Adrenal gland (tissue), 12 donors: ENCODE data around the gene SPTBN1. TPM values are rescaled to one million over a fixed set of nuclear protein-coding genes. Genes with fewer than 3 reads are reported as not detected.

Source experiments
- DNase-seq, 7 donors: peaks; one replicate each; pipeline ENCODE4 v3.0.0-alpha.2; 2019 to 2020
- H3K27ac ChIP-seq, 5 donors: fragments of 200-600 bp; sonication (generic) in 4 of 5; 1 replicate in 3 of 5; 2 replicates in 2 of 5; pipeline versions ENCODE4 v1.5.1 to v1.8.0; 2016 to 2020; ENCODE audit warnings: mild to moderate bottlenecking in 1 of 5
- H3K27me3 ChIP-seq: fragments of 200-600 bp; 2 replicates; pipeline ENCODE4 v1.8.0; 2021
- H3K36me3 ChIP-seq, 2 donors: fragments of 200-600 bp; replicated peaks in 1 of 2; 1 replicate in 1 of 2; 2 replicates in 1 of 2; pipeline versions ENCODE4 v1.5.1 to v1.8.0; 2018 to 2022
- H3K4me1 ChIP-seq, 2 donors: fragments of 200-600 bp; replicated peaks in 1 of 2; 1 replicate in 1 of 2; 2 replicates in 1 of 2; pipeline versions ENCODE4 v1.5.1 to v1.8.0; 2018 to 2021
- H3K4me3 ChIP-seq, 4 donors: fragments of 200-600 bp; sonication (generic) in 3 of 4; one replicate each; pipeline ENCODE4 v1.5.1; 2016 to 2018
- H3K9me3 ChIP-seq, 3 donors: fragments of 200-600 bp; sonication (generic) in 1 of 3; replicated peaks in 1 of 3; 1 replicate in 2 of 3; 2 replicates in 1 of 3; pipeline versions ENCODE4 v1.5.1 to v1.8.0; 2016 to 2021
- POLR2A ChIP-seq, 2 donors: fragments of 450-650 bp; IDR thresholded peaks; one replicate each; pipeline ENCODE4 v1.6.1; 2017; ENCODE audit warnings: antibody characterized with exemption in 2 of 2, mild to moderate bottlenecking in 2 of 2, moderate library complexity in 1 of 2
- WGBS, 4 donors: extraction: QIAGEN DNeasy Blood & Tissue Kit in 2 of 4; methylation state at CpG; one replicate each; pipeline versions ENCODE4 v1.1.5 to v1.1.7; 2013 to 2017; 5-methylcytosine and 5-hydroxymethylcytosine counted together
- intact Hi-C, 2 donors: fragments of 100-400 bp; cut with DNase I; formaldehyde crosslinking; loops; one replicate each; pipeline versions ENCODE4 v1.14.1 to v1.15.0; 2022 to 2023
- polyA plus RNA-seq, 3 donors: library from polyadenylated mRNA; stranded (reverse); fragments of 200-250 nt in 2 of 3; fragments of 350-450 nt in 1 of 3; fragmentation: Illumina TruSeq in 1 of 3; extraction: RNeasy Lipid Tissue Mini Kit (QIAGEN cat#74804) in 1 of 3; gene quantifications; one replicate each; pipeline ENCODE4 v1.2.3, GENCODE V29; 2013 to 2014
- total RNA-seq, 9 donors: library from RNA; depleted of rRNA in 4 of 9; stranded (reverse); fragments of >200 nt in 4 of 9; fragments of 120-200 nt in 1 of 9; fragmentation: NEBNext Ultra II Directional in 1 of 9; extraction: Animal tissue kit (Norgen Biotek cat#: 25700) in 1 of 9; gene quantifications; one replicate each; pipeline versions ENCODE4 v1.1.0 to v1.2.4, GENCODE V29; 2013 to 2023
- TF ChIP-seq, protein P1 (sequence below), 6 experiments: fragments of 450-650 bp in 4 of 6; fragments of 200-600 bp in 2 of 6; sonication (generic) in 1 of 6; IDR thresholded peaks; 1 replicate in 5 of 6; 2 replicates in 1 of 6; pipeline versions ENCODE4 v1.5.1 to v1.8.0; 2016 to 2021; ENCODE audit warnings: antibody characterized with exemption in 6 of 6, mild to moderate bottlenecking in 2 of 6, moderate library complexity in 1 of 6
- donor health status: healthy with polysubstance abuse.
- donor health status: Bipolar disorder and iron deficiency.
- donor health status: DM: yes; HTN: yes; CAD: no.
- donor health status: DM: no; HTN: no; CAD: no.
- donor health status: DM: no; HTN: no; CAD: no.
- donor health status: DM: yes; HTN: yes; CAD: no.

SPTBN1 gene
- total and polyA plus RNA-seq, 12 donors, result 72.9 to 653 (median 493) TPM

DNA sequence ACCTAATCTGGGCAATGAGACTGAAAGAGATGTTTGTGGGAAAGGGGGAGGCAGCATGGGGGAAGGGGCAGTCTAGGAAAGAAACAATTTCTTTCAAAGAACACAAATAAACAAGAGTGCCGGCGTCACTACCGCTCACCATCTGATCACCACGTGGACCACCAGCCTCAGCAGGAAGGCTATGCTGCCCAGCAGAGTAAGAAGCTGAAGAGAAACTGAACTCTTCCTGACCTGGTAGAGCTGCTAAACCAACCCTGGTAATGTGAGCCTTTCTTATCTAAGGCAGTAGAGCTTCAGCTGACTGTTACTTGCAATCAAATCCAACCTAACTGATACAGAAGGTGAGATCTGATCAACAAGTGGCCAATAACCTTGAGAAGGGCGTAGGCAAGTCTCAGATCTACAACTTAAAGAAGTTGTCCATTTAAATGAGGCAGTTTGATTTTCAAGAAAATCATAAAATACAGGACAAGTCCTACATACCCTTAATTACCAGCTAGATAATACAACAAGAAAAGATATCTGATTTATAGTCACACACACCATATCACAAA, 44.2 kb upstream of the SPTBN1 start:
- no peaks in the 10 kb centered on the region for H3K36me3 ChIP-seq
- intact Hi-C loops, result no loop called here
- no peak for DNase-seq
- no peaks in the 10 kb centered on the region for H3K9me3 ChIP-seq
- WGBS, 4 donors, result 91 to 95% (median 92%) methylated on average over 5 of the region's 5 CpGs
- H3K27me3 ChIP-seq, result no peaks in the 10 kb centered on the region
- no peaks in the 10 kb centered on the region for H3K4me1 ChIP-seq
- no peak overlapping the region for H3K27ac ChIP-seq
- TF ChIP-seq, protein P1, sequence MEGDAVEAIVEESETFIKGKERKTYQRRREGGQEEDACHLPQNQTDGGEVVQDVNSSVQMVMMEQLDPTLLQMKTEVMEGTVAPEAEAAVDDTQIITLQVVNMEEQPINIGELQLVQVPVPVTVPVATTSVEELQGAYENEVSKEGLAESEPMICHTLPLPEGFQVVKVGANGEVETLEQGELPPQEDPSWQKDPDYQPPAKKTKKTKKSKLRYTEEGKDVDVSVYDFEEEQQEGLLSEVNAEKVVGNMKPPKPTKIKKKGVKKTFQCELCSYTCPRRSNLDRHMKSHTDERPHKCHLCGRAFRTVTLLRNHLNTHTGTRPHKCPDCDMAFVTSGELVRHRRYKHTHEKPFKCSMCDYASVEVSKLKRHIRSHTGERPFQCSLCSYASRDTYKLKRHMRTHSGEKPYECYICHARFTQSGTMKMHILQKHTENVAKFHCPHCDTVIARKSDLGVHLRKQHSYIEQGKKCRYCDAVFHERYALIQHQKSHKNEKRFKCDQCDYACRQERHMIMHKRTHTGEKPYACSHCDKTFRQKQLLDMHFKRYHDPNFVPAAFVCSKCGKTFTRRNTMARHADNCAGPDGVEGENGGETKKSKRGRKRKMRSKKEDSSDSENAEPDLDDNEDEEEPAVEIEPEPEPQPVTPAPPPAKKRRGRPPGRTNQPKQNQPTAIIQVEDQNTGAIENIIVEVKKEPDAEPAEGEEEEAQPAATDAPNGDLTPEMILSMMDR (IDR thresholded peaks at IDR 0.05), result no peak
- TF ChIP-seq POLR2A (IDR thresholded peaks at IDR 0.05), result no peak
- no peak overlapping the region for H3K4me3 ChIP-seq

DNA sequence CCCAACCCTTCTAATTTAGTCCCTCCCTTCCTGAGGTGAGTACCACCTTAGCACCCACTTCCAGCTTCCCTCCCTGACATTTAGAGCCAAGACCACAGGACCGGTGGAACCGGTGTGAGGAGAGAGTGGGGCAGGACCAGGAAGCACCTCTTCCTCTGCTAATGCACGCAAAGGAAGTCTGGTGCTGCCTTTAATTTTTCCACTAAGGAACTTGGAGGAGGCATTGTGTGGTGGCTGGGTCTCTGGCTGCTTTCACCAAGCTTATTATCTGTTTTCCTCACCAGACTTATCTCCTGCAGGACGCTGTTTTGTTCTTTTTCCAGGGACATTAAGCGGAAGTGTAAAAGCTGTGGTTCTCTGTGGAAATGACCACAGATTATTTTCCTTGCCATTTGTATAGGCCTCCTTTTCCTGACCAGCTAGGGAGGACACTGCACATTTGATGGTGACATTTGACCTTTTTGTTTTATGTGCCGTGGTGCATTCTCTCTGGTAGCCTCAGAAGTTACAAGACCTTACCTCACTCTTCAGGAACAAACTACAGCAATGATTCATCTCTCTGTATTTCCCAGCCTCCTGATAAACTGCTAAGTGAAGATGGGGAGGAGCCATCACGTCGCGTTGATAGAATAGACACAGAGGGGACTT, 39.8 kb upstream of the SPTBN1 start:
- Histone ChIP-seq H3K9me3 (no peaks in the 10 kb centered on the region), H3K27me3 (no peaks in the 10 kb centered on the region), H3K36me3 (no peaks in the 10 kb centered on the region), H3K4me3 (no peak overlapping the region), H3K27ac (peak overlapping the region in 3 of 5 donors; percentile 5 to 75 (median 56)), H3K4me1 (peaks cover 0 to 5% of the 10 kb centered on the region in 2 donors)
- intact Hi-C loops, result no loop called here
- TF ChIP-seq POLR2A (IDR thresholded peaks at IDR 0.05), result no peak
- TF ChIP-seq, protein P1 (IDR thresholded peaks at IDR 0.05), result no peak
- DNase-seq, result peak in 3 of 7 donors; percentile 14 to 22 (median 17)
- 46 to 58% (median 56%) methylated on average over 9 of the region's 9 CpGs for WGBS, 4 donors

DNA sequence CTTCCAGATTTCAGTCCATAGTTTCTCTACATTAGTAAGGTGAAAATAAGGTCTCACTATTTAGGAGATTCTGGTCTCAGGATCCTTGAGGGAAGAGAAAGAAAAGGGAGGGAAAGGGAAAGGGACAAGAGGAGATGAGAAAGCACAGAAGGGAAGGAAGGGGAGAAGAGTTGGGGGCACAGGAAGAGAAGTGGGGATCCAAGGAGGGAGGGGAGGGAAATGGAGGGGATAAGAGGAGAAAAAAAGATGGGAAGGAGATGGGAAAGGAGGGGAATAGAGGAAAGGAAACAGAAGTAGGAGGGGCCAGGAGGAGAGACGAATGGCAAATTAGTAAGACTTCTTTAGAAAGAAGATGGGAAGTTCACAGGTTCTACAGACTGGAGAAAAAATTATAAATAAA, 39.2 kb upstream of the SPTBN1 start:
- Histone ChIP-seq H3K4me1 (peaks cover 0 to 5% of the 10 kb centered on the region in 2 donors), H3K27me3 (no peaks in the 10 kb centered on the region), H3K4me3 (no peak overlapping the region), H3K9me3 (no peaks in the 10 kb centered on the region), H3K27ac (peak overlapping the region in 2 of 5 donors; percentile 56 to 75), H3K36me3 (no peaks in the 10 kb centered on the region)
- TF ChIP-seq, protein P1 (IDR thresholded peaks at IDR 0.05), result no peak
- no peak for DNase-seq
- intact Hi-C loops, result no loop called here
- WGBS, 4 donors, result 74 to 83% (median 75%) methylated on average over 1 of the region's 1 CpG

DNA sequence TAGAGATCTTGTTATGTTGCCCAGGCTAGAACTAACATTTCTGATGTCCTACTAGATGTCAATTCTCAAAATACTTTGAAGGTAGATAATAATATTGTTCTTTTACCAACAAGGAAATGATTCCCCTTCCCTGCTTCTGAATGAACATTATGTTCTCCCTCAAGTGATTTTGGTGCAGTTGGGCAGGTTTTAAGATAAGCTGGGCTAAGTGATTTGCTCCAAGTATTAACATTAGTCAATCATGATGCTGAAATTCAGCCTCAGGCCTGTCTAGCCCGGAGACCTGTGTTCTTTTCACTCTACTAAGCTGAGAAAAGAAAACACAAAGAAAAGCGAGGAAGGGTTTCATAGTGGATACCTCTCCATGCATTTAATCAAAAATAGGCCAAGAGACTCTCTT, 38.5 kb upstream of the SPTBN1 start:
- H3K4me3 ChIP-seq, result no peak overlapping the region
- no peaks in the 10 kb centered on the region for H3K9me3 ChIP-seq
- no peak for DNase-seq
- TF ChIP-seq, protein P1 (IDR thresholded peaks at IDR 0.05), result no peak
- no peak for TF ChIP-seq POLR2A (IDR thresholded peaks at IDR 0.05)
- no peaks in the 10 kb centered on the region for H3K27me3 ChIP-seq
- H3K27ac ChIP-seq, result peak overlapping the region in 1 of 5 donors; percentile 13
- intact Hi-C loops, result no loop called here
- H3K4me1 ChIP-seq, result peaks cover 0 to 5% of the 10 kb centered on the region in 2 donors
- WGBS, 4 donors, result 61 to 93% (median 81%) methylated on average over 2 of the region's 2 CpGs
- no peaks in the 10 kb centered on the region for H3K36me3 ChIP-seq
